Measurements from ENCODE around the gene MOB3B. TPM values are rescaled to one million over a fixed set of nuclear protein-coding genes. Genes with fewer than 3 reads are reported as not detected.

MOB3B gene
- total RNA-seq, 1 donor from 2014 or later, result 17.8 TPM

GRCh38 chr9:27293996-27294395 lies 235.6 kb downstream of the MOB3B start:
- ATAC-seq, result no peak
- H3K36me3 ChIP-seq, result no peaks in the 10 kb centered on the region
- H3K27ac ChIP-seq, result no peak overlapping the region
- intact Hi-C loops (cut with DNase I), result no loop called here
- no peak overlapping the region for H3K4me3 ChIP-seq
- H3K9me3 ChIP-seq, result no peaks in the 10 kb centered on the region
- DNase-seq, result no peak
- H3K4me1 ChIP-seq, result no peaks in the 10 kb centered on the region
- H3K27me3 ChIP-seq, result no peaks in the 10 kb centered on the region
- TF ChIP-seq, protein P1, sequence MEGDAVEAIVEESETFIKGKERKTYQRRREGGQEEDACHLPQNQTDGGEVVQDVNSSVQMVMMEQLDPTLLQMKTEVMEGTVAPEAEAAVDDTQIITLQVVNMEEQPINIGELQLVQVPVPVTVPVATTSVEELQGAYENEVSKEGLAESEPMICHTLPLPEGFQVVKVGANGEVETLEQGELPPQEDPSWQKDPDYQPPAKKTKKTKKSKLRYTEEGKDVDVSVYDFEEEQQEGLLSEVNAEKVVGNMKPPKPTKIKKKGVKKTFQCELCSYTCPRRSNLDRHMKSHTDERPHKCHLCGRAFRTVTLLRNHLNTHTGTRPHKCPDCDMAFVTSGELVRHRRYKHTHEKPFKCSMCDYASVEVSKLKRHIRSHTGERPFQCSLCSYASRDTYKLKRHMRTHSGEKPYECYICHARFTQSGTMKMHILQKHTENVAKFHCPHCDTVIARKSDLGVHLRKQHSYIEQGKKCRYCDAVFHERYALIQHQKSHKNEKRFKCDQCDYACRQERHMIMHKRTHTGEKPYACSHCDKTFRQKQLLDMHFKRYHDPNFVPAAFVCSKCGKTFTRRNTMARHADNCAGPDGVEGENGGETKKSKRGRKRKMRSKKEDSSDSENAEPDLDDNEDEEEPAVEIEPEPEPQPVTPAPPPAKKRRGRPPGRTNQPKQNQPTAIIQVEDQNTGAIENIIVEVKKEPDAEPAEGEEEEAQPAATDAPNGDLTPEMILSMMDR (IDR thresholded peaks at IDR 0.05), result no peak

- ATAC-seq (no peak), DNase-seq (no peak)
- TF ChIP-seq, protein P1 (IDR thresholded peaks at IDR 0.05), result no peak
Measured at GRCh38 chr9:27292659-27293405, 236.8 kb downstream of the MOB3B start.

GRCh38 chr9:27291292-27291691 lies 238.3 kb downstream of the MOB3B start:
- H3K27me3 ChIP-seq, result no peaks in the 10 kb centered on the region
- TF ChIP-seq, protein P1 (IDR thresholded peaks at IDR 0.05), result no peak
- no peaks in the 10 kb centered on the region for H3K4me1 ChIP-seq
- H3K27ac ChIP-seq, result no peak overlapping the region
- intact Hi-C loops (cut with DNase I), result no loop called here
- no peaks in the 10 kb centered on the region for H3K9me3 ChIP-seq
- H3K4me3 ChIP-seq, result no peak overlapping the region
- DNase-seq (no peak), ATAC-seq (peak; percentile 35)
- no peaks in the 10 kb centered on the region for H3K36me3 ChIP-seq

More at GRCh38 chr9:27292659-27293405, 236.8 kb downstream of the MOB3B start:
- Histone ChIP-seq H3K4me1 (no peaks in the 10 kb centered on the region), H3K36me3 (no peaks in the 10 kb centered on the region), H3K9me3 (no peaks in the 10 kb centered on the region), H3K27me3 (no peaks in the 10 kb centered on the region), H3K27ac (no peak overlapping the region), H3K4me3 (no peak overlapping the region)
- intact Hi-C loops (cut with DNase I), result no loop called here

DNA sequence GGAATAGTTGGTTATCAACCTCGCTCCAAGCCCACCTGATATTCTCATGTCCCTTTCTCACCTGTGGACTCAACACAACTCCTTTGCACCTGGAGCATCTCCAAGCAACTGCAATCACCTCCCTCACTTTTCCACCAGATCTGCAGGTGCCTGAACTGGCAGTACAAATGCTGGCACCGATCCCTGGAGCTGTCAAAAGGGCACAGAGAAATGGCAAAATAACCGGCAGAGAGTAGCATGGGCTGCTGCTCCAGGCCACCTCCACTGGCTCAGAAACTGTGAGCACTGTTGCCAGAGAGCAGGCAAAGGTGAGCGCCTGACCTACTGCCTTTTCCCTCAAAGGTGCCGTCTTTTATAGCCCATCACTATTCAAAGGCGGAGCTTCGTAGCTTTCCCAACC lies 247.3 kb downstream of the MOB3B start:
- H3K4me1 ChIP-seq, result no peaks in the 10 kb centered on the region
- no peaks in the 10 kb centered on the region for H3K36me3 ChIP-seq
- intact Hi-C loops (cut with DNase I), result no loop called here
- no peaks in the 10 kb centered on the region for H3K27me3 ChIP-seq
- no peak for DNase-seq
- TF ChIP-seq, protein P1 (IDR thresholded peaks at IDR 0.05), result no peak
- no peak for ATAC-seq
- no peaks in the 10 kb centered on the region for H3K9me3 ChIP-seq
- H3K27ac ChIP-seq, result no peak overlapping the region
- H3K4me3 ChIP-seq, result no peak overlapping the region

DNA sequence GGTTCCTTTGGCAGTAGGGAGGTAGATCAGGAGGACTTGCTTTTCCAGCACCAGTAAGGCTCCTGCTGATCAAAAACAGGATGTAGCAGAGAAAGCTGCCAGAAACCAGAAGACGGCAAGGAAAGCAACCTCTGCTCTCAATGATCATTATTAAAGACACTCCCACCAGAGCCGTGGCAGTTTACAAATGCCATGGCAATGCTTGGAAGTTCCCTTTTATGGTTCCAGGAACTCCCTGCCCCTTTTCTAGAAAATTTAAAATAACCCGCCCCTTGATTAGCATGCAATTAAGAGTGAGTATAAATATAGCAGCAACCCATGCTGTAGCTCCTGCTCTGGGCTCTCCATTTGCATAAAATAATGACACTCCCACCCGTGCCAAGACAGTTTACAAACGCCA lies 248.8 kb downstream of the MOB3B start:
- no peaks in the 10 kb centered on the region for H3K4me1 ChIP-seq
- no peaks in the 10 kb centered on the region for H3K27me3 ChIP-seq
- peak; percentile 86 for ATAC-seq
- peak overlapping the region; percentile 8 for H3K4me3 ChIP-seq
- H3K27ac ChIP-seq, result no peak overlapping the region
- TF ChIP-seq, protein P1 (IDR thresholded peaks at IDR 0.05), result no peak
- no peak for DNase-seq
- H3K9me3 ChIP-seq, result no peaks in the 10 kb centered on the region
- intact Hi-C loops (cut with DNase I), result no loop called here
- H3K36me3 ChIP-seq, result no peaks in the 10 kb centered on the region

Measured in upper lobe of right lung (tissue), 1 donor.